BLaER1 treated with 17β-estradiol and CSF1 and Interleukin-3, amounts not matched to agents 10 nM and 100 nM (cell line): ENCODE data around the gene ALX1.

Experiments used
- H3K27ac ChIP-seq, 11 experiments: shearing (Covaris generic); formaldehyde crosslinking; 2 replicates each; pipeline ENCODE4 v1.8.1; 2022
- H3K27me3 ChIP-seq, 11 experiments: shearing (Covaris generic); formaldehyde crosslinking; 2 replicates each; pipeline ENCODE4 v1.8.1; 2022
- H3K36me3 ChIP-seq, 11 experiments: shearing (Covaris generic); formaldehyde crosslinking; 2 replicates each; pipeline ENCODE4 v1.8.1; 2022
- H3K4me1 ChIP-seq, 10 experiments: shearing (Covaris generic); formaldehyde crosslinking; 2 replicates each; pipeline ENCODE4 v1.8.1; 2022
- H3K4me2 ChIP-seq, 11 experiments: shearing (Covaris generic); formaldehyde crosslinking; 2 replicates each; pipeline ENCODE4 v1.8.1; 2022
- H3K4me3 ChIP-seq, 10 experiments: shearing (Covaris generic); formaldehyde crosslinking; 2 replicates each; pipeline ENCODE4 v1.8.1; 2022
- H3K9ac ChIP-seq, 11 experiments: shearing (Covaris generic); formaldehyde crosslinking; 2 replicates each; pipeline ENCODE4 v1.8.1; 2022
- H3K9me3 ChIP-seq, 11 experiments: shearing (Covaris generic); formaldehyde crosslinking; replicated peaks in 1 of 11; 2 replicates each; pipeline ENCODE4 v1.8.1; 2022
- H4K20me1 ChIP-seq, 11 experiments: shearing (Covaris generic); formaldehyde crosslinking; 2 replicates each; pipeline ENCODE4 v1.8.1; 2022
- Cebpa-rat ChIP-seq, 11 experiments: shearing (Covaris generic); IDR thresholded peaks; 2 replicates each; pipeline ENCODE4 v1.8.1; 2022

ALX1 gene

GRCh38 chr12:85274315-85274651 lies 5.7 kb upstream of the ALX1 start:
- Histone ChIP-seq H3K9me3 (peaks cover 13 to 26% (median 21%) of the 10 kb centered on the region in 11 experiments), H3K4me3 (no peak overlapping the region), H3K4me2 (no peak overlapping the region), H3K27ac (no peak overlapping the region), H3K4me1 (peaks cover 0 to 11% (median 0%) of the 10 kb centered on the region in 10 experiments; a peak in 3 of 20 replicates), H4K20me1 (no peaks in the 10 kb centered on the region), H3K36me3 (no peaks in the 10 kb centered on the region), H3K27me3 (no peaks in the 10 kb centered on the region), H3K9ac (no peak overlapping the region)
- no peak for TF ChIP-seq Cebpa-rat (IDR thresholded peaks at IDR 0.05)

DNA sequence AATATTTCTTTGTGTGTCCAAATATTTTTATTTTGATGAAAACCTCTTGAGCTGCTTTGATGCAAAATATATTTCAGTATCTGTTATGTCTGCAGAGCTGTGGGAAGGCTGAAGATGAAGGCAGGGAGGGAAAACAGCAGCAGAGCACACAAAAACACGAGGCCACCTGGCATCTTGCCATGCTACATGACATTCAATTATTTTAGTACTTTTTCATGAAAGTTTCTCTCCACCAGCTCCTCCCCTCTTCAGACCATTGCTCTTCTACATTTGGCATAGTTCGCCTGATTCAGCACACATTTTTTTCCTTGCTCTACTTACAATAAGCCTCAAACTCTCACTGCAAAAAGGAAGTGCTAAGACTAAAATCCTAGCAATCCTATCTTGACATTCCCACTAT lies 4.6 kb upstream of the ALX1 start:
- Histone ChIP-seq H3K36me3 (no peaks in the 10 kb centered on the region), H3K27me3 (no peaks in the 10 kb centered on the region), H3K4me2 (peak overlapping the region in 2 of 11 experiments; percentile 32 to 40; a peak in 2 of 22 replicates), H3K4me1 (peaks cover 0 to 11% (median 0%) of the 10 kb centered on the region in 10 experiments; a peak in 3 of 20 replicates), H4K20me1 (no peaks in the 10 kb centered on the region), H3K9me3 (peaks cover 21 to 37% (median 31%) of the 10 kb centered on the region in 11 experiments), H3K9ac (no peak overlapping the region), H3K27ac (no peak overlapping the region), H3K4me3 (no peak overlapping the region)
- TF ChIP-seq Cebpa-rat (IDR thresholded peaks at IDR 0.05) = no peak

DNA sequence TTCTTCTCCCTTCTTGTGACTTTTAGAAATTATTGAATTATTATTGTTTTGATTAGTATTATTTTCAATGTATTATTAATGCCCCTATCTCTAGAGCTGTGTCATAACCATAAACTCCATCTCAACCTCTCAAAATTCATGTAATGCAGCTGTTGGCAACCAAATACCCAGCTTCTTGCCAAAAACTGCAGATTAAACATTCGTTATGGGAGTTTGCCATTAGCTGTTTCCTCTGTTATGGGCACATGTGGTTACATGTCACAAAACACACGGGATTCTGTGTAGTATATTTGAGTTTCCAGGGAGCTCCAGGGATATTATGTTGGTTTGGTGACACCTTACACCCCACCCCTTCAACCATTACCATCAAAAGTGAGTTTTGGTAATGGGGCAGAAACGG lies 2.8 kb upstream of the ALX1 start:
- no peak overlapping the region for H3K4me3 ChIP-seq

DNA sequence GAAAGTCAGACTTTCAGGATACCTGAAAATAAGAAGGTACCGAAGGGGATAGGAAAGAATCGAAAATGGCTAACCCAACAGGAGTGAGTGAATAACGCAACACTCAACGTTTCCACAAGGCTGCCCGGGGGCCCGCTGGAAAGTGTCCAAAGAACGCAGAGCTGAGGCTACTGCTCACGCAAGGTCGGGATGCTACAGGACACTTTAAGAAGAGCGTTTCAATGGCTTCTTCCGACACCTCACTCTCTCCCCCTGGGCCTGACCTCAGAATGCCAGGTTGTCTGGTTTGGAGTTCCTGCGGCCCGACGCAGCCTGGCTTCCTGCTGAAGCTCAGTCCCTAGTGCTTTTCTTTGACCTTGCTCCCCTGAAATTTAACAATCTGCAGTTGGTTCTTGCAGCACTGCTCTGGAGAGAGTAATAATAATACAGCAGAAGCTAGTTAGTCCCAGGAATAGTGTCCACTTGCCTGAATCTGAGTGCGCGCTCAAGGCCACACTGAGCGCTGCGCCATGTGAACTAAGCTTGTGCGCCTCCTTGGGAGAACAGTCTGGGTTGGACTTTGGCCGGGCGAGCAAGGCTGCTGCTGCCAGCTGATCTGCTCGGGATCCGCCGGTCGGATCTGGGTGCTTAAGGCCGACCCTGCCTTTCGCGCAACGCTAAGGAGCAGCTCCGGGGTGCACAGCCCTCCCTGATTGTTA lies 2.0 kb upstream of the ALX1 start:
- Histone ChIP-seq H3K9ac (no peak overlapping the region), H3K4me1 (peaks cover 0 to 11% (median 0%) of the 10 kb centered on the region in 10 experiments; a peak in 3 of 20 replicates), H3K4me3 (no peak overlapping the region), H3K36me3 (no peaks in the 10 kb centered on the region), H4K20me1 (no peaks in the 10 kb centered on the region), H3K27me3 (no peaks in the 10 kb centered on the region), H3K9me3 (peaks cover 29 to 43% (median 37%) of the 10 kb centered on the region in 11 experiments), H3K27ac (no peak overlapping the region), H3K4me2 (no peak overlapping the region)
- TF ChIP-seq Cebpa-rat (IDR thresholded peaks at IDR 0.05) = no peak

More for the DNA sequence above, 2.8 kb upstream of the ALX1 start:
- H3K27ac ChIP-seq = no peak overlapping the region
- no peak overlapping the region for H3K9ac ChIP-seq
- peaks cover 29 to 43% (median 37%) of the 10 kb centered on the region in 11 experiments for H3K9me3 ChIP-seq
- H3K4me1 ChIP-seq = peaks cover 0 to 11% (median 0%) of the 10 kb centered on the region in 10 experiments; a peak in 3 of 20 replicates
- H3K27me3 ChIP-seq = no peaks in the 10 kb centered on the region
- H3K4me2 ChIP-seq = no peak overlapping the region
- no peak for TF ChIP-seq Cebpa-rat (IDR thresholded peaks at IDR 0.05)
- H4K20me1 ChIP-seq = no peaks in the 10 kb centered on the region
- H3K36me3 ChIP-seq = no peaks in the 10 kb centered on the region

GRCh38 chr12:85278598-85279448 lies 1.2 kb upstream of the ALX1 start:
- no peak overlapping the region for H3K4me3 ChIP-seq
- no peaks in the 10 kb centered on the region for H4K20me1 ChIP-seq
- H3K9me3 ChIP-seq = peaks cover 29 to 38% (median 32%) of the 10 kb centered on the region in 11 experiments
- no peak overlapping the region for H3K4me2 ChIP-seq
- no peak overlapping the region for H3K9ac ChIP-seq
- TF ChIP-seq Cebpa-rat (IDR thresholded peaks at IDR 0.05) = no peak
- no peak overlapping the region for H3K27ac ChIP-seq
- H3K36me3 ChIP-seq = no peaks in the 10 kb centered on the region
- H3K27me3 ChIP-seq = no peaks in the 10 kb centered on the region
- H3K4me1 ChIP-seq = peaks cover 0 to 11% (median 0%) of the 10 kb centered on the region in 10 experiments; a peak in 3 of 20 replicates

DNA sequence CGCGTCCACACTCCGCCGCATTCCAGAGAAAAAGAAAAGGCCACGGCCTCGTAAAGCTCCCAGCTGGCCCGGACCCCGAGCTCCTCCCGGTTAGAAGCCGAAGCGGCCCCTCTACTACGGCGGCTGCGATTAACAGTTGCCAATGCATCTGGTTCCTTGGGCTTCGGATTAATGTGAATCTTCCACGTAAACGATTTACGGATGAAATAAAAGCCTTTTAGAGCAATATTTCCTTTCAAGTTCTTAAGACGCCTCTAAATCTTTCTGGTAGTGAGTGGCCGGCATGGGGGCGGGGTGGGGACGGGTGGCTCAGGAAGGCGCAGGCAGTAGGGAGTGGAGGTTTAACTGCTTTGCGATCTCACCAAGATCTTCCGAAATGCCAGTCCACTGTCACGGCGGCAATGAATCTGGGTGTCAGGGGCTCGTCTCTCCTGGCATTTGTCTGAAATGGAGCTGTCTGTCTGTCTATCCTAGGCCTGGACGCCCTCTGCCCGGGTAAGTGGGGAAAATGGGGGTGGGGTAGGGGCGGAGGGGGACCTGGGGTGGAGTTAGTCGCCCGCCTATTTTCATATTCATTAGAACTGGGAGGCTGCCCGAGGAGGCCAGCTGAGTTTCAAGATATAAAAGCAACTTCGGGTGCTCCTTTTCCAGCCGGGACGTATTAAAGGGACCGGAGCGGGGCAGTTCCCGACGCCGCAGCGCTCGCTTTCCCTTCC lies 413 bp upstream of the ALX1 start:
- H3K4me3 ChIP-seq = no peak overlapping the region
- no peaks in the 10 kb centered on the region for H3K27me3 ChIP-seq
- no peak overlapping the region for H3K27ac ChIP-seq
- peaks cover 0 to 11% (median 0%) of the 10 kb centered on the region in 10 experiments; a peak in 3 of 20 replicates for H3K4me1 ChIP-seq
- H3K9ac ChIP-seq = no peak overlapping the region
- no peak for TF ChIP-seq Cebpa-rat (IDR thresholded peaks at IDR 0.05)
- peaks cover 29 to 34% (median 31%) of the 10 kb centered on the region in 11 experiments for H3K9me3 ChIP-seq
- H3K4me2 ChIP-seq = no peak overlapping the region
- no peaks in the 10 kb centered on the region for H4K20me1 ChIP-seq
- H3K36me3 ChIP-seq = no peaks in the 10 kb centered on the region

- no peak overlapping the region for H3K27ac ChIP-seq
These were observed 1.1 kb downstream of the ALX1 start for GRCh38 chr12:85280984-85281630.

GRCh38 chr12:85281636-85282312 lies 1.8 kb downstream of the ALX1 start:
- no peak overlapping the region for H3K4me2 ChIP-seq

More at GRCh38 chr12:85280984-85281630, 1.1 kb downstream of the ALX1 start:
- no peaks in the 10 kb centered on the region for H4K20me1 ChIP-seq
- no peak overlapping the region for H3K4me2 ChIP-seq
- no peaks in the 10 kb centered on the region for H3K36me3 ChIP-seq
- H3K9ac ChIP-seq = no peak overlapping the region
- no peak overlapping the region for H3K4me3 ChIP-seq
- no peak for TF ChIP-seq Cebpa-rat (IDR thresholded peaks at IDR 0.05)
- H3K4me1 ChIP-seq = peaks cover 0 to under 1% (median 0%) of the 10 kb centered on the region in 10 experiments; a peak in 1 of 20 replicates
- H3K9me3 ChIP-seq = peaks cover 29 to 34% (median 31%) of the 10 kb centered on the region in 11 experiments
- H3K27me3 ChIP-seq = no peaks in the 10 kb centered on the region

More at GRCh38 chr12:85281636-85282312, 1.8 kb downstream of the ALX1 start:
- Histone ChIP-seq H4K20me1 (no peaks in the 10 kb centered on the region), H3K27ac (no peak overlapping the region), H3K9ac (no peak overlapping the region), H3K4me3 (no peak overlapping the region), H3K9me3 (peaks cover 29 to 34% (median 31%) of the 10 kb centered on the region in 11 experiments), H3K4me1 (no peaks in the 10 kb centered on the region), H3K36me3 (no peaks in the 10 kb centered on the region), H3K27me3 (no peaks in the 10 kb centered on the region)
- TF ChIP-seq Cebpa-rat (IDR thresholded peaks at IDR 0.05) = no peak
